Measurements from ENCODE around the gene SH3BP2. TPM values are rescaled to one million over a fixed set of nuclear protein-coding genes. Genes with fewer than 3 reads are reported as not detected.

The SH3BP2 gene
- total RNA-seq, 1 donor from 2014 or later, result 150 TPM

- H3K4me1 Mint-ChIP-seq (ENCODE audit: unreplicated experiment), result peaks cover 16% of the 10 kb centered on the region
- no peak overlapping the region for H3K27ac Mint-ChIP-seq (ENCODE audit: unreplicated experiment)
- H3K27me3 Mint-ChIP-seq (ENCODE audit: unreplicated experiment), result peaks cover 7% of the 10 kb centered on the region
- no peak for TF ChIP-seq CTCF (IDR thresholded peaks at IDR 0.05; ENCODE audit: unreplicated experiment)
- DNase-seq (ENCODE audit: low spot score), result no peak
- H3K4me3 Mint-ChIP-seq (ENCODE audit: unreplicated experiment), result no peak overlapping the region
- no peaks in the 10 kb centered on the region for H3K9me3 Mint-ChIP-seq (ENCODE audit: unreplicated experiment)
- peaks cover 45% of the 10 kb centered on the region for H3K36me3 Mint-ChIP-seq (ENCODE audit: low read depth, unreplicated experiment)
These were observed 88.5 kb downstream of the SH3BP2 start for GRCh38 chr4:2881431-2881830.

- Mint-ChIP-seq H3K4me1 (ENCODE audit: unreplicated experiment) (peaks cover 11% of the 10 kb centered on the region), H3K27ac (ENCODE audit: unreplicated experiment) (no peak overlapping the region), H3K36me3 (ENCODE audit: low read depth, unreplicated experiment) (peaks cover 47% of the 10 kb centered on the region), H3K27me3 (ENCODE audit: unreplicated experiment) (peaks cover 6% of the 10 kb centered on the region), H3K9me3 (ENCODE audit: unreplicated experiment) (no peaks in the 10 kb centered on the region), H3K4me3 (ENCODE audit: unreplicated experiment) (no peak overlapping the region)
- DNase-seq (ENCODE audit: low spot score), result no peak
- no peak for TF ChIP-seq CTCF (IDR thresholded peaks at IDR 0.05; ENCODE audit: unreplicated experiment)
These were observed 89.5 kb downstream of the SH3BP2 start for GRCh38 chr4:2882341-2882740.

GRCh38 chr4:2886161-2886560 lies 93.3 kb downstream of the SH3BP2 start:
- Mint-ChIP-seq H3K27ac (ENCODE audit: unreplicated experiment) (no peak overlapping the region), H3K9me3 (ENCODE audit: unreplicated experiment) (no peaks in the 10 kb centered on the region), H3K36me3 (ENCODE audit: low read depth, unreplicated experiment) (peaks cover 25% of the 10 kb centered on the region), H3K4me1 (ENCODE audit: unreplicated experiment) (peaks cover 4% of the 10 kb centered on the region), H3K27me3 (ENCODE audit: unreplicated experiment) (no peaks in the 10 kb centered on the region), H3K4me3 (ENCODE audit: unreplicated experiment) (no peak overlapping the region)
- no peak for TF ChIP-seq CTCF (IDR thresholded peaks at IDR 0.05; ENCODE audit: unreplicated experiment)
- DNase-seq (ENCODE audit: low spot score), result no peak

GRCh38 chr4:2886622-2887021 lies 93.7 kb downstream of the SH3BP2 start:
- Mint-ChIP-seq H3K36me3 (ENCODE audit: low read depth, unreplicated experiment) (peaks cover 25% of the 10 kb centered on the region), H3K9me3 (ENCODE audit: unreplicated experiment) (no peaks in the 10 kb centered on the region), H3K4me3 (ENCODE audit: unreplicated experiment) (no peak overlapping the region), H3K27me3 (ENCODE audit: unreplicated experiment) (no peaks in the 10 kb centered on the region), H3K27ac (ENCODE audit: unreplicated experiment) (no peak overlapping the region), H3K4me1 (ENCODE audit: unreplicated experiment) (peaks cover 4% of the 10 kb centered on the region)
- DNase-seq (ENCODE audit: low spot score), result no peak
- TF ChIP-seq CTCF (IDR thresholded peaks at IDR 0.05; ENCODE audit: unreplicated experiment), result no peak

GRCh38 chr4:2887343-2887742 lies 94.5 kb downstream of the SH3BP2 start:
- no peaks in the 10 kb centered on the region for H3K9me3 Mint-ChIP-seq (ENCODE audit: unreplicated experiment)
- H3K4me1 Mint-ChIP-seq (ENCODE audit: unreplicated experiment), result peaks cover 4% of the 10 kb centered on the region
- H3K4me3 Mint-ChIP-seq (ENCODE audit: unreplicated experiment), result no peak overlapping the region
- no peak for TF ChIP-seq CTCF (IDR thresholded peaks at IDR 0.05; ENCODE audit: unreplicated experiment)
- DNase-seq (ENCODE audit: low spot score), result no peak
- no peak overlapping the region for H3K27ac Mint-ChIP-seq (ENCODE audit: unreplicated experiment)
- peaks cover 28% of the 10 kb centered on the region for H3K36me3 Mint-ChIP-seq (ENCODE audit: low read depth, unreplicated experiment)
- H3K27me3 Mint-ChIP-seq (ENCODE audit: unreplicated experiment), result no peaks in the 10 kb centered on the region
